Thoracic aorta (tissue), 2 donors: ENCODE results near the gene CDYL. TPM values are rescaled to one million over a fixed set of nuclear protein-coding genes. Genes with fewer than 3 reads are reported as not detected.

Source experiments
- ATAC-seq: fragments of 150-250 bp; one replicate; pipeline ENCODE4 v1.8.0; 2017; ENCODE audit warnings: low read depth; ENCODE audit not compliant: insufficient number of reproducible peaks, low FRiP score
- DNase-seq: peaks from one replicate; pipeline ENCODE4 v3.0.0-alpha.2; 2020; ENCODE audit warnings: low spot score
- H3K27ac ChIP-seq, 2 donors: fragments of 200-600 bp; sonication (generic); 1 replicate in 1 of 2; 2 replicates in 1 of 2; pipeline ENCODE4 v1.5.1; 2016; ENCODE audit warnings: mild to moderate bottlenecking in 2 of 2, moderate library complexity in 2 of 2
- H3K27me3 ChIP-seq: fragments of 200-600 bp; sonication (generic); replicated peaks from 2 replicates; pipeline ENCODE4 v1.6.0; 2016; ENCODE audit warnings: mild to moderate bottlenecking; ENCODE audit not compliant: insufficient read depth
- H3K36me3 ChIP-seq: fragments of 200-600 bp; sonication (generic); one replicate; pipeline ENCODE4 v1.5.1; 2016
- H3K4me1 ChIP-seq, 2 donors: fragments of 200-600 bp; sonication (generic); 1 replicate in 1 of 2; 2 replicates in 1 of 2; pipeline versions ENCODE4 v1.5.1 to v1.6.0; 2016; ENCODE audit warnings: low read depth in 2 of 2, mild to moderate bottlenecking in 1 of 2; ENCODE audit not compliant: control insufficient read depth in 1 of 2
- H3K4me3 ChIP-seq: fragments of 200-600 bp; sonication (generic); 2 replicates; pipeline ENCODE4 v1.5.1; 2016; ENCODE audit warnings: mild to moderate bottlenecking
- H3K9me3 ChIP-seq: fragments of 200-600 bp; sonication (generic); 2 replicates; pipeline ENCODE4 v1.5.1; 2016
- CTCF ChIP-seq: fragments of 200-600 bp; sonication (generic); IDR thresholded peaks from one replicate; pipeline ENCODE4 v1.5.1; 2019; ENCODE audit warnings: antibody characterized with exemption
- total RNA-seq, 2 donors: library from RNA; depleted of rRNA; stranded (reverse); fragments of >200 nt; gene quantifications; one replicate each; pipeline versions ENCODE4 v1.1.0 to v1.2.3, GENCODE V29; 2016

Gene CDYL
- total RNA-seq, 2 donors from 2014 or later = 22.7 to 38.2 TPM

GRCh38 chr6:4806791-4807190 lies 30.6 kb downstream of the CDYL start:
- Histone ChIP-seq H3K4me1 (peaks cover 0 to 27% of the 10 kb centered on the region in 2 donors), H3K27me3 (no peaks in the 10 kb centered on the region), H3K36me3 (no peaks in the 10 kb centered on the region), H3K27ac (no peak overlapping the region), H3K4me3 (no peak overlapping the region), H3K9me3 (no peaks in the 10 kb centered on the region)
- TF ChIP-seq CTCF = no peak
- ATAC-seq (no peak), DNase-seq (no peak)

- Histone ChIP-seq H3K27me3 (no peaks in the 10 kb centered on the region), H3K4me1 (peaks cover 0 to 23% of the 10 kb centered on the region in 2 donors), H3K9me3 (no peaks in the 10 kb centered on the region), H3K36me3 (no peaks in the 10 kb centered on the region), H3K27ac (no peak overlapping the region), H3K4me3 (no peak overlapping the region)
- DNase-seq (no peak), ATAC-seq (no peak)
- no peak for TF ChIP-seq CTCF
Measured at GRCh38 chr6:4808396-4808795, 32.2 kb downstream of the CDYL start.

GRCh38 chr6:4809999-4810918 lies 34.1 kb downstream of the CDYL start:
- peaks cover 15 to 38% of the 10 kb centered on the region in 2 donors for H3K4me1 ChIP-seq
- ATAC-seq = no peak
- no peak for TF ChIP-seq CTCF

GRCh38 chr6:4812068-4812467 lies 35.9 kb downstream of the CDYL start:
- Histone ChIP-seq H3K9me3 (no peaks in the 10 kb centered on the region), H3K4me1 (peaks cover 15 to 40% of the 10 kb centered on the region in 2 donors), H3K27me3 (no peaks in the 10 kb centered on the region), H3K36me3 (no peaks in the 10 kb centered on the region), H3K4me3 (no peak overlapping the region), H3K27ac (no peak overlapping the region)
- TF ChIP-seq CTCF = no peak
- DNase-seq = no peak
- ATAC-seq = no peak

More at GRCh38 chr6:4809999-4810918, 34.1 kb downstream of the CDYL start:
- Histone ChIP-seq H3K4me3 (no peak overlapping the region), H3K27ac (no peak overlapping the region), H3K36me3 (no peaks in the 10 kb centered on the region), H3K27me3 (no peaks in the 10 kb centered on the region), H3K9me3 (no peaks in the 10 kb centered on the region)
- no peak for DNase-seq

GRCh38 chr6:4813055-4813454 lies 36.9 kb downstream of the CDYL start:
- TF ChIP-seq CTCF = no peak
- H3K4me3 ChIP-seq = no peak overlapping the region
- no peak overlapping the region for H3K27ac ChIP-seq
- H3K4me1 ChIP-seq = peaks cover 15 to 40% of the 10 kb centered on the region in 2 donors
- H3K27me3 ChIP-seq = no peaks in the 10 kb centered on the region
- no peaks in the 10 kb centered on the region for H3K36me3 ChIP-seq
- DNase-seq = no peak
- no peak for ATAC-seq
- no peaks in the 10 kb centered on the region for H3K9me3 ChIP-seq
